Measurements from ENCODE around the gene ALOX5AP.

ALOX5AP gene

DNA sequence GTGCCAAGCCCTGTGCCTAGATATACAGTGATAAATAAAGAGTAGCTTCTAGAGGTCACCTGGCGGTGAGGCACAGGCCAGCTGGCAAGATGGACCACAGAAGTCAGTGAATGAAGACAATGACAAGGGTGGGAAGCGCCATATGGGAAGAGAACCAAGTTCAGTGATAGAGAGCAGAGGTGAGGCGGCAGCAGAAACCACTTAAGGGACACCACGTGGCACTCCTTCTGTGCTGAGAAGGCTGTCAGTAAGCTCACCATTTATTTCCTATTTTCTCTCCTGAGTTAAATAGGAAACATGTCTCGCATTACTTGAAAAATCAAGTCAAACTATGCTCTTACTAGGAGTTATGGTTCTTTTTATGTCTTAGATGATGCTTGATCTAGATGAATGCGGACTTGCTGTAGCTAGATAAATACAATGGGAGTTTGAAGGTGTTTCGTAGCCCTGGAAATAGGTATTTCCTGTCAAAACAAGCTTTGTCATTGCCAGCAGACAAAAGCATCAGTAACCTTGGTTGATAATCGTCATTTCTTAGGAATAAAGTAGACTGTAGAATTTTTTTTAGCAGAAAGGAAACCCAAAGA, 17.8 kb downstream of the ALOX5AP start:
- H3K27ac Mint-ChIP-seq: no peak overlapping the region

DNA sequence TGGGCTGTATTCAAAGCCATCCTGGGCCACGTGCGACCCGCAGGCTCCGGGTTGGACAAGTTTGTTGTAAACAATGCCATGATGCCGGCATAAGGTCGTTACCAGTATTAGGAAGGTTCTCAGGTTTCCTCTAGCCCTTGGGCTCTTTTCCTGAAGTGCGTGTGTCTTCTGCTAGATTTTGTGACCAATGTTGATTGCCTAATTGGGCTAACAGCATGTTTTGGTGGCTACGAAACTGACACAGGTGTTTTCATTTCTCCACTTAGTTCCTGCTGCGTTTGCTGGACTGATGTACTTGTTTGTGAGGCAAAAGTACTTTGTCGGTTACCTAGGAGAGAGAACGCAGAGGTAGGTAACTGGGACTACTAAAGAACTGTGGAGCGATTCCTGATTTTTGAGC, 20.3 kb downstream of the ALOX5AP start:
- Mint-ChIP-seq H3K27me3 (no peaks in the 10 kb centered on the region), H3K27ac (no peak overlapping the region), H3K4me3 (no peak overlapping the region), H3K4me1 (ENCODE audit: low read depth) (peaks cover 6% of the 10 kb centered on the region), H3K9me3 (ENCODE audit: low read depth) (no peaks in the 10 kb centered on the region), H3K36me3 (peaks cover 14% of the 10 kb centered on the region)

More for the DNA sequence above, 17.8 kb downstream of the ALOX5AP start:
- Mint-ChIP-seq H3K27me3 (no peaks in the 10 kb centered on the region), H3K4me3 (no peak overlapping the region), H3K9me3 (ENCODE audit: low read depth) (no peaks in the 10 kb centered on the region), H3K4me1 (ENCODE audit: low read depth) (peaks cover 6% of the 10 kb centered on the region), H3K36me3 (peaks cover 13% of the 10 kb centered on the region)

DNA sequence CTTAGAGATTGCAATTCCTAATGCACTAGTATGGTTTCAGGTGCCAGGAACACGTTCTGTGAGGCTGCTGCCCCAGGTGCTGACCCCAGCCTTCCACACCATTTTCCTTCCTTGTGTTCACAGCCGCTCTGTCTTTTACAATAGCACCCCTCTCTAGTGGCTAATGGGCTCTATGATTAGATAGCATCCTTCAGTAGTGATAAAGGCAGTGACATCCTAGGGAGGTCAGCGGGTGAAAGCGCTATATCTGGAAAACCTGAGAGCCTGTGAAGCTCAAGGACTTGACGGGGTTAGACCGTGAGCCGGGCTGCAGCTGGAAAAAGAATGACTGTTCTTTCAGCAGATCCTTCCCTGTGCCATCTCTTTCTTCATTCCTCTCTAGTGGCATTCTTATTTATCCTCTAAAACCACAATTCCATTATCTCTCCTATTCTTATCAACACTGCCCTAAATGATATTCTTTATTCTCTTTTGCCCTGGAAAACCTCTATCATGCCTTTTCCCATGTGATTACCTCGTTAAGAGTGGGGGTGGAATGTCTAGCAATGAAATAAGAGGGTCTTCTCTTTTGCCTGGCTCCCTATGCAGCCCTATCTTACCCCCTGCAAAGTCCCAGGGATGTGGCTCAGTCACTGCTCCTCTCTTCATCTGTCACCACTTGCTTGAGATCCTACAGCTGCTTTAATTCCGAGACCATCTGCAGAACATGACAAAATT, 21.8 kb downstream of the ALOX5AP start:
- Mint-ChIP-seq H3K27me3 (no peaks in the 10 kb centered on the region), H3K9me3 (ENCODE audit: low read depth) (no peaks in the 10 kb centered on the region), H3K36me3 (peaks cover 15% of the 10 kb centered on the region), H3K4me1 (ENCODE audit: low read depth) (peaks cover 2% of the 10 kb centered on the region), H3K27ac (no peak overlapping the region), H3K4me3 (no peak overlapping the region)

DNA sequence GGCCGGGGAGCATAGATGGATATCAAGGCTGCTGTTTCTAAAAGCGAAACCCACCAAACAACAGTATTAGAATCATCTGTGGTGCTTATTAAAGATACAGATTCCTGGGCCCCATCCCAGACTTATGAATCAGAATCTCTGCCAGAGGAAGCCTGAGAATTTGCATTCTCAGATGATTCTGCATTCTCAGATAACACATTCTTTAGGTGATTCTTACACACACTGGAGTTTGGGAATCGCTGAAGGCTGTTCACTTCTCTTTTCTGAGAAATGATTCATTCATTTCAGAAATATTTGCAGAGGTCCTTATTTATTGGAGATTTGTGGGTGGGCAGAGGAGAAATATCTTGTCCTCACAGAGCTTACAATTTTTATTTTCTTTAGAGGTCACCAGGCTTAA, 24.4 kb downstream of the ALOX5AP start:
- no peaks in the 10 kb centered on the region for H3K9me3 Mint-ChIP-seq (ENCODE audit: low read depth)
- no peaks in the 10 kb centered on the region for H3K27me3 Mint-ChIP-seq
- peaks cover 20% of the 10 kb centered on the region for H3K36me3 Mint-ChIP-seq
- no peak overlapping the region for H3K4me3 Mint-ChIP-seq
- H3K4me1 Mint-ChIP-seq (ENCODE audit: low read depth): no peaks in the 10 kb centered on the region
- H3K27ac Mint-ChIP-seq: no peak overlapping the region

DNA sequence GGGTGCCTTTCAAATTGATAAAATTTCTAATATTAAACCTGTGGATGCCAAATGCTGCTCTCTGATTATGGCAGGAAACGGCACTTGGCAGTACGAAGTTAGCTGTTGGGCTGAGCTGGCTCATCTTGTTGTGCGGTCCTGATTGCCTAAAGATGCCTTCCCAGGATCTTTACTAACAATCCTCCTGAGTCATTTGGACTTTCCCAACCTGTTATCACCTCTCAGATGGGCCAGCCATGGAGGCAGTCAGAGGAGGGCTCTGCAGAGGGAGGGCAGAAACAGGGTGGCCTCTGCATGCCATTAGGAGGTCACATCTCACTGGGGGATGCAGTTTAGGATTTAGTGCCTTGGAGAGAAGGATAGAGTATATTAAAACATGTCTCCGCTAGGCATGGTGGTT, 27.3 kb downstream of the ALOX5AP start:
- Mint-ChIP-seq H3K4me1 (ENCODE audit: low read depth) (peaks cover 5% of the 10 kb centered on the region), H3K4me3 (no peak overlapping the region), H3K9me3 (ENCODE audit: low read depth) (no peaks in the 10 kb centered on the region), H3K27ac (no peak overlapping the region), H3K27me3 (no peaks in the 10 kb centered on the region), H3K36me3 (peaks cover 20% of the 10 kb centered on the region)

DNA sequence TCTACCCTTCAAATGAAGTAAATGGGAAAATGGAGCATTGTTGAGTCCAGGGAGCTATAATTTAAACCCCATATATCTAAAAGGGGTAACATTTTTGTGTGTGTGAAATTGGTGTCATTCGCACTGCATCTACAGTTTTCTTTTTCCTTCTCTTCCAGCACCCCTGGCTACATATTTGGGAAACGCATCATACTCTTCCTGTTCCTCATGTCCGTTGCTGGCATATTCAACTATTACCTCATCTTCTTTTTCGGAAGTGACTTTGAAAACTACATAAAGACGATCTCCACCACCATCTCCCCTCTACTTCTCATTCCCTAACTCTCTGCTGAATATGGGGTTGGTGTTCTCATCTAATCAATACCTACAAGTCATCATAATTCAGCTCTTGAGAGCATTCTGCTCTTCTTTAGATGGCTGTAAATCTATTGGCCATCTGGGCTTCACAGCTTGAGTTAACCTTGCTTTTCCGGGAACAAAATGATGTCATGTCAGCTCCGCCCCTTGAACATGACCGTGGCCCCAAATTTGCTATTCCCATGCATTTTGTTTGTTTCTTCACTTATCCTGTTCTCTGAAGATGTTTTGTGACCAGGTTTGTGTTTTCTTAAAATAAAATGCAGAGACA, 28.6 kb downstream of the ALOX5AP start:
- peaks cover 5% of the 10 kb centered on the region for H3K4me1 Mint-ChIP-seq (ENCODE audit: low read depth)
- no peaks in the 10 kb centered on the region for H3K27me3 Mint-ChIP-seq
- no peak overlapping the region for H3K27ac Mint-ChIP-seq
- no peaks in the 10 kb centered on the region for H3K9me3 Mint-ChIP-seq (ENCODE audit: low read depth)
- no peak overlapping the region for H3K4me3 Mint-ChIP-seq
- peaks cover 15% of the 10 kb centered on the region for H3K36me3 Mint-ChIP-seq

DNA sequence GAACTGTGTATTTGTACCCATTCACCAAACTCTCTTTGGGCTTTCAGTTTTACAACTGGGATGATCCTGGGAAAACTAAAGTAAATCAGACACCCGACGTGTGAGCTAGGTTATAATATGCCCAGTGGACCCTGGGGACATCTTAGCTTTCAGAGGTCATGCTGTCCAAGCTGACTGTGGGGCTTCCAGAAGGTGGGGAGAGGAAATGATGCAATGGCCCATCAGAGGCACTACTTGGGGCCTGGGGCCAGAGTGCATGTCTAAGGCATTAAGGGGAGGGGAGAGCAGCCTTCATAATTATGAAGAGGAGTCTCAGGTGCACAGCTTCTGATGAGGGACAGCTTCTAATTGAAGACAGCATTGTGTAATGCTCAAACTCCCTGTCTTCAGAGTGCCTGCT, 30.9 kb downstream of the ALOX5AP start:
- Mint-ChIP-seq H3K27me3 (no peaks in the 10 kb centered on the region), H3K27ac (no peak overlapping the region), H3K36me3 (peaks cover 17% of the 10 kb centered on the region), H3K4me3 (no peak overlapping the region), H3K9me3 (ENCODE audit: low read depth) (no peaks in the 10 kb centered on the region), H3K4me1 (ENCODE audit: low read depth) (peaks cover 5% of the 10 kb centered on the region)

DNA sequence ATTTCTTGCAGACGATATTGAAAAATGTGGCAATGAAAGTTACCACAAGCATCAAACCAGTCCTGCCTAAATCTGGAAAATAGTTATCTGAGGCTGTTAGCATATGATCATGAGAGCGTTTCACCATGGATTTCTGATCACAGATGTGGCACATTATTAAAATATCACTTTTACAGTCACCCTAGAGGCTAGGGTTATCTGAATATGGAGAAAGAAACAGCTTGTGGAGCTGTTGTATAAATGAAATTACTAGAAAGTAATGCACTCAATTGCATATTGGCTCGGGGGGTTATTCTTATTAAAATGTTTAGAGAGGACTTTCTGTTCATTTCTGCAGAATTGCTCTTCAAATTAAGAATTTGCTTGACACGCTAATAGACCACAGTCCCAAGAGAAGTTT, 35.6 kb downstream of the ALOX5AP start:
- Mint-ChIP-seq H3K4me3 (no peak overlapping the region), H3K36me3 (peaks cover 11% of the 10 kb centered on the region), H3K9me3 (ENCODE audit: low read depth) (no peaks in the 10 kb centered on the region), H3K27ac (no peak overlapping the region), H3K4me1 (ENCODE audit: low read depth) (peaks cover 20% of the 10 kb centered on the region), H3K27me3 (no peaks in the 10 kb centered on the region)

DNA sequence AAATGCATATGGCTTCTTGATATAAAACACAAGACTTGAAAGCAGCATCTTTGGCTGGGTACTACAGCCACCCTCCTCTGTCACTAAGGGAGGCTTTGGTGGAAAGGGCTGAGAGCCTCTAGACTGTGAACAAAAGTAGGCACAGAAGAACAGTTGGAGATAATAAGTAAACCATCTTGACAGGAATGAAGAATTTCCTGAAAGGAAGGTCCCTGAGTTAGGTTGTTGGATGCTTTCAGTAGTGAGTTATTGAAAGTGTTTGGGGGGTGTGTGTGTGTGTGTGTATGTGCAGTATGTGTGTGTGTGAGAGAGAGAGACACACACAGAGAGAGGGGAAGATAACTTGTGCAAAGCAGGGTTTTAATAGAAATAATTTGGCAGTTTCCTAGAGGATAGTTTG, 38.2 kb downstream of the ALOX5AP start:
- H3K4me1 Mint-ChIP-seq (ENCODE audit: low read depth): peaks cover 14% of the 10 kb centered on the region
- H3K36me3 Mint-ChIP-seq: peaks cover 9% of the 10 kb centered on the region
- no peak overlapping the region for H3K27ac Mint-ChIP-seq
- H3K4me3 Mint-ChIP-seq: no peak overlapping the region
- no peaks in the 10 kb centered on the region for H3K9me3 Mint-ChIP-seq (ENCODE audit: low read depth)
- no peaks in the 10 kb centered on the region for H3K27me3 Mint-ChIP-seq

DNA sequence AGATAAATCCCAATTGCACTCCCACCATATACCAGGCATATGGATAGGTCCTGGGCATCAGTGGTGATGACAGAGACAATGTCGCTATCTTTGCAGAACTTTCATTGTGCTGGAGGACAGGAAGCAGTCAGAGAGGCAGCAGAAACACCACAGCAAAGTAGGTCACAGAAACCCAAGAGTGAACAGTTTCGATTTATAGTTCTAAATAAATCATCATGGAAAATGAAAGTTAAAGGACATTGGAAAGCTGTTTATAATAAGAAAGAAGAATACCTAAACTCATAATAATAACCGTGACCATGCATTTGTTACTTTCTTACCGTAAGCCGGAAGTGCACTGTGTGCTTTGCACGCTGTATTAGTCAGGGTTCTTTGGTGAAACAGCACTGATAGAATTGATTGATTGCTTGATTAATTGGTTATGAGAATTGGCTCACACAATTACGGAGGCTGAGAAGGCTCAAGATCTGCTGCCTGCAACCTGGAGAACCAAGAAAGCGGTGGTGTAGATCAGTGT, 38.9 kb downstream of the ALOX5AP start:
- Mint-ChIP-seq H3K27me3 (no peaks in the 10 kb centered on the region), H3K27ac (no peak overlapping the region), H3K9me3 (ENCODE audit: low read depth) (no peaks in the 10 kb centered on the region), H3K4me1 (ENCODE audit: low read depth) (peaks cover 14% of the 10 kb centered on the region), H3K4me3 (no peak overlapping the region), H3K36me3 (peaks cover 9% of the 10 kb centered on the region)

DNA sequence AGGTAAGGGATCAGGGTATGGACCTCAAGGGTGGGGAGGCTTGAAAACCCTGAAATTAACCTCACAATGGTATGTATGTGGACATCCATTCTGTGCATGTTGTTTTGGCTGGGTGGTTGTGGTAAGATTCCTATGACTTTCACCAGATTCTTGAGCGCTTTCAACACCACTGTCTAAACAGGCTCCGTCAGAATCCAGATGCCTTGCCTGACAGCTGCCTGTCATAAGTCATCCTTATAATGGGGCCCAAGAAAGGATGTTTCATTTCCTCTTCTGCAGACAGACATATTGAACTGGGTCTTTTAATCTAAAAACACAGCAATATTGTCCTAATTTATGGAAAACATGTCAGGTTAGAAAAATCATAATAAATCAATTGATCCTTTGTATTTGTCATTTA, 41.3 kb downstream of the ALOX5AP start:
- H3K9me3 Mint-ChIP-seq (ENCODE audit: low read depth): no peaks in the 10 kb centered on the region
- H3K27ac Mint-ChIP-seq: no peak overlapping the region
- H3K4me3 Mint-ChIP-seq: no peak overlapping the region
- no peaks in the 10 kb centered on the region for H3K27me3 Mint-ChIP-seq
- peaks cover 14% of the 10 kb centered on the region for H3K4me1 Mint-ChIP-seq (ENCODE audit: low read depth)
- peaks cover 9% of the 10 kb centered on the region for H3K36me3 Mint-ChIP-seq

DNA sequence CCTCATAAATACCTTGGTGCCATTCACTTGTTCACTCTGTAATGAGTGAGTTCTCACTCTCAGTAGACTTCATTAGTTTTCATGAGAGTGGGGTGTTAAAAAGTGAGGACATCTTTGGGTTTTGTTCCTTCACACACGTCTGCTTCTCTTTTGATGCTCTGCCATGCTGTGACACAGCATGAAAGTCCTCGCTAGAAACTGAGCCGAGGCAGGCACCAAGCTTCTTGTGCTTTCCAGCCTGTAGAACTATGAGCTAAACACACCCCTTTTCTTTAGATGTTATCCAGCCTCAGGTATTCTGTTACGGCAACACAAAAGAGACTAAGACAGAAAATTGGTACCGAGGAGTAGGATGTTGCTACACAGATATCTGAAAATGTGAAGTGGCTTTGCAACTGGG, 43.7 kb downstream of the ALOX5AP start:
- H3K4me3 Mint-ChIP-seq: no peak overlapping the region
- no peak overlapping the region for H3K27ac Mint-ChIP-seq
- no peaks in the 10 kb centered on the region for H3K9me3 Mint-ChIP-seq (ENCODE audit: low read depth)
- peaks cover 8% of the 10 kb centered on the region for H3K4me1 Mint-ChIP-seq (ENCODE audit: low read depth)
- no peaks in the 10 kb centered on the region for H3K27me3 Mint-ChIP-seq
- peaks cover 11% of the 10 kb centered on the region for H3K36me3 Mint-ChIP-seq

DNA sequence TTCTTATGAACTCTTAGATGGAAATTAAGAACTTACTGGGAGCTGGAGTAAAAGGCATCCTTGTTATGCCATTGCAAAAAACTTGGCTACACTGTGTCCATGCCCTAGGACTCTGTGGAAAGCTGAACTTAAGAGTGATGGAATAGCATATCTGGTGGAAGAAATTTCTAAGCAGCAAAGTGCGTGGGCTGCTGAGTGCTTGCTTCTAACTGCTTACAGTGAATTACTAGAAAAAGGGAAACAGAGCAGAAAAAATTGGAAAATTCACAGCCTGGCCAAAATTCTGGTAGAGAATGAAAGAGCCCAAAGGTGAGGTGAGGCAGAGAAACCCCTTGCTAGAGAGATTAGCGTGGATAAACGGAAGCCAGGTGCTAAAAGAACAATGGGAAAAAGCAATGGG, 44.3 kb downstream of the ALOX5AP start:
- H3K9me3 Mint-ChIP-seq (ENCODE audit: low read depth): no peaks in the 10 kb centered on the region
- no peaks in the 10 kb centered on the region for H3K27me3 Mint-ChIP-seq
- peaks cover 2% of the 10 kb centered on the region for H3K4me1 Mint-ChIP-seq (ENCODE audit: low read depth)
- no peak overlapping the region for H3K27ac Mint-ChIP-seq
- peaks cover 8% of the 10 kb centered on the region for H3K36me3 Mint-ChIP-seq
- H3K4me3 Mint-ChIP-seq: no peak overlapping the region

DNA sequence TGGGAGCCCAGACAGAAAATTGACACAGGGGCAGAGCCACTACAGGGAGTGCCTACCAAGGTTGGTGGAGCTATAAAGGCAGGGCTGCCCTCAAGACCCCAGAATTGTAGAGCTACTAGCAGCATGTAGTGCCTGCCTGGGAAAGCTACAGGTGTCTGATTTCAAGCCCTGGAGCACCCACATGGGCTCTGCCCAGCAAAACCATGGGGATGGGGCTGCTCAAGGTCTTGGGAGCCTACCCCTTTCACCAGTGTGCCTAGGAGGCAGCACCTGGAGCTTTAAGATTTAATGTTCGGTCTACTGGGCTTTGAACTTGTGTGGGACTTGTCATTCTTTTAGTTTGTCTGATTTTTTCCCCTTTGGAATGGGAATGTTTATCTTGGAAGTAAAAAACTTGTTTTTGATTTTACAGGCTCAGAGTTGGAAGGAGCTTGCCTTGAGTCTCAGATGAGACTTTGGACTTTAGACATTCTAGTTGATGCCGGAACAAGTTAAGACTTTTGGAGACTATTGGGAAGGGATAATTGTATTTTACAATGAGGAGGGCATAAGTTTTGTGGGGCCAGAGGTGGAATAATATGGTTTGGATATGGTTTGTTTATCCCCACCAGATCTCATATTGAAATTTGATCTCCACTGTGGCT, 45.1 kb downstream of the ALOX5AP start:
- no peak overlapping the region for H3K4me3 Mint-ChIP-seq
- no peaks in the 10 kb centered on the region for H3K4me1 Mint-ChIP-seq (ENCODE audit: low read depth)
- peaks cover 8% of the 10 kb centered on the region for H3K36me3 Mint-ChIP-seq
- H3K27ac Mint-ChIP-seq: no peak overlapping the region
- no peaks in the 10 kb centered on the region for H3K27me3 Mint-ChIP-seq
- H3K9me3 Mint-ChIP-seq (ENCODE audit: low read depth): no peaks in the 10 kb centered on the region

DNA sequence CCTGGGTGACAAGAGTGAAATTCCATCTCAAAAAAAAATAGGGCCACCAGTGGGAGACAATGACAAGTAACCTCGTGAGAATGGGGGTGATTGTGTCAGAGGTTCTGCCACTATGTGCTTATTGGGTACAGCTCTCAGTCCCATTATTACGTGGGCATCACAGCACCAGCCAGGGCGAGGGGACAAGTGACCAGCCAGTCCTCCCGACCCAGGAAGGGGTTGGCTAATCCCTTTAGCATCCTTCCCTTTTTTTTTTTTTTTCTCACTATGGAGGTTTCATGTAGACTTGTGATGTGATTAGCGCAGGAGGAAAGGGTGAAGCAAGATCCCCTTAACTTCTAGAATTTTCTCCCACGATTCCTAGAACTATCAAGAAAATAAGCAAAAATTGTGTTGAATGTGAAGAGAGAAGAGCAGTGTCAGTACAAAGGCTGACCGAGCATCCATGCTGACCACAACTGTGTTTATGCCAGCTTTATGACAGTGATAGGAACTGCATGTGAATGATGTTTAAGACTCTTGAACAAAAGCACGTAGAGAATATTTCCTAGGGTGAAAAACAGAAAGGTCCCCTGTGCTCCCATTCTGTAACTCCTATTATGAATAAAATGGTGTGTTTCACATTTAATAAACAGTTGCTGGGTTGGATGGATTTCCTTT, 50.0 kb downstream of the ALOX5AP start:
- no peaks in the 10 kb centered on the region for H3K9me3 Mint-ChIP-seq (ENCODE audit: low read depth)
- no peak overlapping the region for H3K27ac Mint-ChIP-seq
- H3K4me1 Mint-ChIP-seq (ENCODE audit: low read depth): peaks cover 2% of the 10 kb centered on the region
- H3K27me3 Mint-ChIP-seq: no peaks in the 10 kb centered on the region
- H3K36me3 Mint-ChIP-seq: peaks cover 9% of the 10 kb centered on the region
- no peak overlapping the region for H3K4me3 Mint-ChIP-seq
